Right hindlimb (tissue), 1 donor: ENCODE measurements around the gene FKBP2.

ENCODE experiments used
- DNase-seq: peaks from one replicate; pipeline ENCODE4 v3.0.0-alpha.2; 2018

FKBP2 gene

GRCh38 chr11:64286801-64287159 lies 45.9 kb downstream of the FKBP2 start:
- no peak for DNase-seq

GRCh38 chr11:64287676-64288352 lies 46.9 kb downstream of the FKBP2 start:
- DNase-seq = no peak

DNA sequence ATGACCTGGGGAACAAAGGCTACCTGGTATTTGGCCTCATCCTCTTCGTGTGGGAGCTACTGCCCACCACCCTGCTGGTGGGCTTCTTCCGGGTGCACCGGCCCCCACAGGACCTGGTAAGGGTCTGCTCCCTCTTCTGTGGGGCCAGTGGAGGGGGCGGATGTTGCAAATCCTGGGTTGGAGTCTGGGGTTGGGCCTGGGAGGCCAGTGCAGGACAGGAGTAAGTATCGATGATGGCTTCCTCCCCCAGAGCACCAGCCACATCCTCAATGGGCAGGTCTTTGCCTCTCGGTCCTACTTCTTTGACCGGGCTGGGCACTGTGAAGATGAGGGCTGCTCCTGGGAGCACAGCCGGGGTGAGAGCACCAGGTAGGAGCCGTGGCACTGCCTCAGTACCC lies 47.5 kb downstream of the FKBP2 start:
- DNase-seq = no peak

- no peak for DNase-seq
Measured at GRCh38 chr11:64289002-64289564, 48.2 kb downstream of the FKBP2 start.

DNA sequence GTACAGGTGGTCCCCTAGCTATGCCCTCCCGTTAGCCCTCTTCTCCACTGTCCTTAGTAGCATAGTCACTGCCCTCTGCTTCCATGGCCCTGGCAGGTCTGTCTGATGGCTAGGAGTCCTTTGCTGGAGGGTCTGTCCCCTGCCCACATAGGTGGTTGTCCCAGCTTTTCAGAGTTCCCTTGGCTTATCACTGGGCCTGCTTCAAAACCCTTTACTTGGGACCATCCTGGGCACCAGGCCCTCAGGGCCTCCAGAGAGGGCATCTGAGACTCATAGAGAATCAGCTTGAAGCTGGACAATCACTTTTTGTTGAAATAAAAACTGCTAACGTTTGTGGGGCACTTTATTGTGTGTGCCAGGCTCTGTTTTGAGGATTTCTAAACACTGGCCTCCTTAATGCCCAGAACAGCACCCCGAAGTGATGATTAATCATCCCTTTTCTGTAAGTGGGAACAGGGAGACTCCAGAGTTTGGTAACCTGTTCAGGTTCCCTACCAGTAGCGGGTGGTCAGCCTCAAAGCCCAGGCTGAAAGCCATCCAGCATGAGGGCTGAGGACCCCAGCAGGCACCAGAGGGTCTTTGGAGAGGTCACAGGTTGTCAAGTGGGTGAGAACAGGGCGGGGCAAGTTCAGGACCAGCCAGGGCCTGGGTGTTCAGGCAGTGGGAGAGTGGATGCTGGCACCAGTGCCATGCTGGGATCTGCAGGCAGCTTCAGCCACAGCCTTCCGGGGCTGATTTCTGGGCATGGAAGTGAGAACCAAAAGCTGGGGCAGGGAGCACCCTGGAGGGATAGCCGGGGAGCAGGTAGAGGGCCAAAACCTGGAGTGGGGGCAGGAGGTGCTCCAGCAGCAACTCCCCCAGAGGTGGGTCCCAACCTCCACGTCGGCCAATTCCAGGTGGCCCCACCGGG lies 49.7 kb downstream of the FKBP2 start:
- DNase-seq = no peak

- DNase-seq = no peak
Measured at GRCh38 chr11:64291262-64291751, 50.4 kb downstream of the FKBP2 start, which contains the start of gene KCNK4. KCNK4 (plus strand) TSS chr11:64291302; CDS start chr11:64293019, 1,717 bp downstream.

DNA sequence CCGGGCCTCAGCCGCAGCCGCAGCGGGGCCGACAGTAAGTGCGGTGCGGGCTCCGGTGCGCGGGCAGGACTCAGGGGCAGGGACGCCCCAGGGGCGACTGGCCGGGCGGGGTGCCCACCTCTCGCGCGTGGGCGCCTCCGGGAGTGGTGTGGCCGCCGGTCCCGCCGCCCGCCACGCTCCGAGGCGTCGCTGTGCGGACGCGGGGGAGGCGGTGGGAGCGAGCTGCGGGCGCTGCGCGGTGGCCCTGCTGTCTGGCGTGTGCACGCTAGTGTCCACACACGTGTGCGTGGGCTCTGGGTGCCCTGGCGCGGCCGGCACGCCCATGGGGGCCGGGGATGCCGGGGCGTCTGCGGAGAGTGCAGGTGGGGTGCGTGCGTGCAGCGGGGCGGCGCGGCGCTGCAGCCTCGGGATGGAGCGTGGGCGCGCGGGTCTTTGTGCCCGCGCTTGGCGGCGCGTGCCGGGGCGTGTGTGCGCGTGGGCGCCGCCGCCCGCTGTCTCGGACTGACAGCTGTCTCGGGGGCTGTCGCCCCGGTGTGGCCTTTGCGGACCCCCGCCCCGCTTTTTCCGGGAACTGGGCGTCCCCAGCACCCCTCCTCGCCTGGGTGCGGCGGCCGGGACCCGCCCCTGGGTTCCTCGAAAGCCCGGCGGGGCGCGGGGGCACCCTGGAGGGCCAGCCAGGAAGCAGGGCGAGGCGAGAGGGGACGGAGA lies 51.0 kb downstream of the FKBP2 start:
- DNase-seq = no peak

- no peak for DNase-seq
Measured at GRCh38 chr11:64292460-64293254, 51.8 kb downstream of the FKBP2 start.
